ENCODE results near the gene HSD17B13. TPM values are rescaled to one million over a fixed set of nuclear protein-coding genes. Genes with fewer than 3 reads are reported as not detected.

Gene HSD17B13
- total and polyA plus RNA-seq, 2 of the 4 experiments (the other 2 are of a cell fraction): not detected

DNA sequence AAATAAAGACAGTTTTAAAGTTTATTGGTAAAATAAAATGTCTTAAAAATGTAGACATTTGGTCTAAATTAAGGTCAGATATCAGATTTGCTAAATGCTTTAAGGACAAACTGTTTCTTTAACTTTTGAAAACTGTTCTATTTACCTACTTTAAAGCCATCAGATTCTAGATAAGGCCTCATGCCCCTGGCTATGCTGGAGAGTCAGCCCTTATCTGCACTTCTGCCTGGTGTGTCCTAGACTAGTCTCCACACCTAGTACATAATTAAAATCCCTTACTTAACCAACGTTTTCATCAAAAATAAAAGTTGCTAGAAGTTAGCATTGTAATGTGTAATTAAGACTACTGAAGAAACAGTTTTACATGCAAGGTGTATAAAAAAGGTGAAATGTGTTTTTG lies 42.7 kb upstream of the HSD17B13 start:
- Histone ChIP-seq H2BK15ac (ENCODE audit: low read depth, low read length) (no peak overlapping the region), H3K27me3 (ENCODE audit: control insufficient read depth, insufficient read depth, low read length) (no peaks in the 10 kb centered on the region), H2BK5ac (ENCODE audit: low read depth, low read length, poor library complexity, severe bottlenecking) (no peak overlapping the region), H3K9ac (ENCODE audit: low read depth, low read length) (no peak overlapping the region), H2AK9ac (replicated peaks; ENCODE audit: low read depth, low read length, poor library complexity) (no peak overlapping the region), H3K4me2 (ENCODE audit: low read depth, low read length) (no peak overlapping the region), H2BK20ac (ENCODE audit: low read depth, low read length) (no peak overlapping the region), H3K9me1 (ENCODE audit: insufficient read depth, low read length) (no peaks in the 10 kb centered on the region), H2AFZ (replicated peaks; ENCODE audit: low read length, poor library complexity) (no peak overlapping the region), H3K4me1 (ENCODE audit: control insufficient read depth, insufficient read depth, low read length) (no peaks in the 10 kb centered on the region), H3K18ac (ENCODE audit: low read depth, low read length) (no peak overlapping the region), H3K14ac (replicated peaks; ENCODE audit: low read depth, low read length) (no peak overlapping the region), H3K56ac (ENCODE audit: extremely low read depth, insufficient read depth, low read length) (no peak overlapping the region), H3K79me1 (ENCODE audit: low read depth in 1 of 2, low read length in 2 of 2) (no peaks in the 10 kb centered on the region), H3K9me3 (ENCODE audit: control insufficient read depth, insufficient read depth, low read length) (no peaks in the 10 kb centered on the region), H3K4ac (ENCODE audit: low read depth, low read length) (no peak overlapping the region), H2AK5ac (ENCODE audit: low read depth, low read length) (no peak overlapping the region), H4K8ac (ENCODE audit: low read depth in 2 of 2, low read length in 2 of 2) (no peak overlapping the region), H2BK120ac (ENCODE audit: low read depth, low read length) (no peak overlapping the region), H4K91ac (ENCODE audit: insufficient read depth, low read depth, low read length) (no peak overlapping the region), H4K20me1 (ENCODE audit: insufficient read depth, low read length) (no peaks in the 10 kb centered on the region), H3K36me3 (ENCODE audit: control insufficient read depth, insufficient read depth, low read length) (peaks cover 12% of the 10 kb centered on the region), H3K4me3 (ENCODE audit: insufficient read depth, low read depth, low read length) (no peak overlapping the region), H3K23ac (ENCODE audit: low read depth, low read length) (no peak overlapping the region), H4K5ac (ENCODE audit: low read depth, low read length) (no peak overlapping the region), H3K27ac (ENCODE audit: insufficient read depth, low read length) (no peak overlapping the region)
- in situ Hi-C loops (cut with MboI; ENCODE audit: low sequenced_read_pairs): no loop called here
- ChIA-PET CTCF (no interaction called here), POLR2A (ENCODE audit: unreplicated experiment) (no interaction called here)
- whole genome bisulfite sequencing, 2 experiments (ENCODE audit: extremely low coverage in 2 of 2, insufficient read length in 1 of 2): no CpG with 5 or more reads among the region's 1 CpG
- no peak for ATAC-seq (ENCODE audit: low read depth)
- intact Hi-C loops (cut with micrococcal nuclease): no loop called here
- dilution Hi-C loops (cut with HindIII; ENCODE audit: low sequenced_read_pairs, unreplicated experiment): no loop called here
- DNase-seq: no peak
- TF ChIP-seq, protein P1, sequence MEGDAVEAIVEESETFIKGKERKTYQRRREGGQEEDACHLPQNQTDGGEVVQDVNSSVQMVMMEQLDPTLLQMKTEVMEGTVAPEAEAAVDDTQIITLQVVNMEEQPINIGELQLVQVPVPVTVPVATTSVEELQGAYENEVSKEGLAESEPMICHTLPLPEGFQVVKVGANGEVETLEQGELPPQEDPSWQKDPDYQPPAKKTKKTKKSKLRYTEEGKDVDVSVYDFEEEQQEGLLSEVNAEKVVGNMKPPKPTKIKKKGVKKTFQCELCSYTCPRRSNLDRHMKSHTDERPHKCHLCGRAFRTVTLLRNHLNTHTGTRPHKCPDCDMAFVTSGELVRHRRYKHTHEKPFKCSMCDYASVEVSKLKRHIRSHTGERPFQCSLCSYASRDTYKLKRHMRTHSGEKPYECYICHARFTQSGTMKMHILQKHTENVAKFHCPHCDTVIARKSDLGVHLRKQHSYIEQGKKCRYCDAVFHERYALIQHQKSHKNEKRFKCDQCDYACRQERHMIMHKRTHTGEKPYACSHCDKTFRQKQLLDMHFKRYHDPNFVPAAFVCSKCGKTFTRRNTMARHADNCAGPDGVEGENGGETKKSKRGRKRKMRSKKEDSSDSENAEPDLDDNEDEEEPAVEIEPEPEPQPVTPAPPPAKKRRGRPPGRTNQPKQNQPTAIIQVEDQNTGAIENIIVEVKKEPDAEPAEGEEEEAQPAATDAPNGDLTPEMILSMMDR (conservative IDR thresholded peaks at IDR 0.05; ENCODE audit: low read depth, low read length): no peak
- TF ChIP-seq BHLHE40 (IDR thresholded peaks at IDR 0.05; ENCODE audit: low read depth, low read length): no peak
- no peak for TF ChIP-seq MAFK (IDR thresholded peaks at IDR 0.05; ENCODE audit: low read depth, low read length)
- TF ChIP-seq NFE2L2 (IDR thresholded peaks at IDR 0.05; ENCODE audit: low read depth, low read length): no peak
- TF ChIP-seq MXI1 (IDR thresholded peaks at IDR 0.05; ENCODE audit: borderline replicate concordance, low read depth, low read length): no peak
- no peak for TF ChIP-seq RAD21 (IDR thresholded peaks at IDR 0.05; ENCODE audit: low read length)
- no peak for TF ChIP-seq MAZ (IDR thresholded peaks at IDR 0.05; ENCODE audit: borderline replicate concordance, low read depth, low read length)
- TF ChIP-seq POLR2A (IDR thresholded peaks at IDR 0.05; ENCODE audit: low read depth, low read length): no peak
- TF ChIP-seq, protein P2, sequence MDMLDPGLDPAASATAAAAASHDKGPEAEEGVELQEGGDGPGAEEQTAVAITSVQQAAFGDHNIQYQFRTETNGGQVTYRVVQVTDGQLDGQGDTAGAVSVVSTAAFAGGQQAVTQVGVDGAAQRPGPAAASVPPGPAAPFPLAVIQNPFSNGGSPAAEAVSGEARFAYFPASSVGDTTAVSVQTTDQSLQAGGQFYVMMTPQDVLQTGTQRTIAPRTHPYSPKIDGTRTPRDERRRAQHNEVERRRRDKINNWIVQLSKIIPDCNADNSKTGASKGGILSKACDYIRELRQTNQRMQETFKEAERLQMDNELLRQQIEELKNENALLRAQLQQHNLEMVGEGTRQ (IDR thresholded peaks at IDR 0.05; ENCODE audit: low read depth, low read length): no peak
- TF ChIP-seq CHD1 (IDR thresholded peaks at IDR 0.05; ENCODE audit: low read depth, low read length): no peak
- TF ChIP-seq RCOR1 (IDR thresholded peaks at IDR 0.05; ENCODE audit: insufficient replicate concordance, low read length): no peak
- TF ChIP-seq FOS (IDR thresholded peaks at IDR 0.05; ENCODE audit: low read depth, low read length): no peak
- TF ChIP-seq CEBPB (IDR thresholded peaks at IDR 0.05; ENCODE audit: low read depth, low read length): no peak
- no peak for TF ChIP-seq RFX5 (IDR thresholded peaks at IDR 0.05; ENCODE audit: low read depth, low read length)
- TF ChIP-seq SMC3 (IDR thresholded peaks at IDR 0.05; ENCODE audit: low read depth, low read length): no peak
- TF ChIP-seq, protein P3, sequence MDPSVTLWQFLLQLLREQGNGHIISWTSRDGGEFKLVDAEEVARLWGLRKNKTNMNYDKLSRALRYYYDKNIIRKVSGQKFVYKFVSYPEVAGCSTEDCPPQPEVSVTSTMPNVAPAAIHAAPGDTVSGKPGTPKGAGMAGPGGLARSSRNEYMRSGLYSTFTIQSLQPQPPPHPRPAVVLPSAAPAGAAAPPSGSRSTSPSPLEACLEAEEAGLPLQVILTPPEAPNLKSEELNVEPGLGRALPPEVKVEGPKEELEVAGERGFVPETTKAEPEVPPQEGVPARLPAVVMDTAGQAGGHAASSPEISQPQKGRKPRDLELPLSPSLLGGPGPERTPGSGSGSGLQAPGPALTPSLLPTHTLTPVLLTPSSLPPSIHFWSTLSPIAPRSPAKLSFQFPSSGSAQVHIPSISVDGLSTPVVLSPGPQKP (IDR thresholded peaks at IDR 0.05; ENCODE audit: borderline replicate concordance, low read depth, low read length): no peak
- no TSS peak for BruUV-seq (replicated peaks)

Data from IMR-90 (cell line).